Cardiac fibroblast (primary cell): ENCODE data around the gene HSPB8.
"Not testable (repeated sequence)": the region's sequence is repeated elsewhere in the genome, so short reads cannot be mapped to it uniquely, and the experiment has no call there.

Source experiments
- DNase-seq, 2 donors: peaks; one replicate each; pipeline versions ENCODE4 v3.0.0 to v3.0.0-alpha.2; 2010; ENCODE audit warnings: low read depth in 2 of 2
- H3K4me3 ChIP-seq, 2 donors: replicated peaks in 1 of 2; 1 replicate in 1 of 2; 2 replicates in 1 of 2; pipeline ENCODE4 v1.5.1; 2011; ENCODE audit warnings: low read depth in 2 of 2, low read length in 2 of 2, mild to moderate bottlenecking in 2 of 2, moderate library complexity in 1 of 2
- TF ChIP-seq, protein P1 (sequence below): IDR thresholded peaks from one replicate; pipeline ENCODE4 v1.5.1; 2011; ENCODE audit warnings: low read depth, mild to moderate bottlenecking, low read length, inconsistent platforms

Gene HSPB8

DNA sequence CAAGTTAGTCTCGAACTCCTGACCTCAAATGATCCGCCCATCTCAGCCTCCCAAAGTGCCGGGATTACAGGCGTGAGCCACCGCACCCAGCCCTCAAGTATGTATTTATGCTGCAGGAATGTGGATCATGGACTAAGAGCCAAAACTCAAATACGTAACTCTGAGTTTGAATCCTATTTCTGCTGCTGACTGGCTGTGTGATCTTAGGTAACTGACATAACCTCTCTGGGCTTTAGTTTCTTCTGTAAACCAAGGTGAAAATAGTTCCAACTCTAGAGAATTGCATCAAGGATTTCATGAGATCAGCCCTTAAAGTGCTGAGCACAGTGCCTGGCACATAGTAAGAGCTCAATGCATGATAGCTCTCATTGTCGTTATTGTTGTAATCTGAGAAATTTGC, 37.4 kb downstream of the HSPB8 start:
- DNase-seq = no peak
- TF ChIP-seq, protein P1, sequence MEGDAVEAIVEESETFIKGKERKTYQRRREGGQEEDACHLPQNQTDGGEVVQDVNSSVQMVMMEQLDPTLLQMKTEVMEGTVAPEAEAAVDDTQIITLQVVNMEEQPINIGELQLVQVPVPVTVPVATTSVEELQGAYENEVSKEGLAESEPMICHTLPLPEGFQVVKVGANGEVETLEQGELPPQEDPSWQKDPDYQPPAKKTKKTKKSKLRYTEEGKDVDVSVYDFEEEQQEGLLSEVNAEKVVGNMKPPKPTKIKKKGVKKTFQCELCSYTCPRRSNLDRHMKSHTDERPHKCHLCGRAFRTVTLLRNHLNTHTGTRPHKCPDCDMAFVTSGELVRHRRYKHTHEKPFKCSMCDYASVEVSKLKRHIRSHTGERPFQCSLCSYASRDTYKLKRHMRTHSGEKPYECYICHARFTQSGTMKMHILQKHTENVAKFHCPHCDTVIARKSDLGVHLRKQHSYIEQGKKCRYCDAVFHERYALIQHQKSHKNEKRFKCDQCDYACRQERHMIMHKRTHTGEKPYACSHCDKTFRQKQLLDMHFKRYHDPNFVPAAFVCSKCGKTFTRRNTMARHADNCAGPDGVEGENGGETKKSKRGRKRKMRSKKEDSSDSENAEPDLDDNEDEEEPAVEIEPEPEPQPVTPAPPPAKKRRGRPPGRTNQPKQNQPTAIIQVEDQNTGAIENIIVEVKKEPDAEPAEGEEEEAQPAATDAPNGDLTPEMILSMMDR = no peak
- no peak overlapping the region for H3K4me3 ChIP-seq

DNA sequence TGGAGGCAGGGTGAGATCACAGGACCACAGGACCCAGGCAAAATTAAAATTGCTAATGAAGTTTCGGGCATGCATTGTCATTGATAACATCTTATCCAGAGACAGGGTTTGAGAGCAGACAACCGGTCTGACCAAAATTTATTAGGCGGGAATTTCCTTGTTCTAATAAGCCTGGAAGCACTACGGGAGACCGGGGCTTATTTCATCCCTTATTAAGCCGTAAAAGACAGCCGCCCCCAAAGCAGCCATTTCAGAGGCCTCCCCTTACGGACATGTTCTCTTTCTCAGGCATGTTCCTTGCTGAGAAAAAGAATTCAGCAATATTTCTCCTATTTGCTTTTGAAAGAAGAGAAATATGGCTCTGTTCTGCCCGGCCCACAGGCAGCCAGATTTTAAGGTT, 40.1 kb downstream of the HSPB8 start:
- H3K4me3 ChIP-seq, DNase-seq: not testable (repeated sequence)

DNA sequence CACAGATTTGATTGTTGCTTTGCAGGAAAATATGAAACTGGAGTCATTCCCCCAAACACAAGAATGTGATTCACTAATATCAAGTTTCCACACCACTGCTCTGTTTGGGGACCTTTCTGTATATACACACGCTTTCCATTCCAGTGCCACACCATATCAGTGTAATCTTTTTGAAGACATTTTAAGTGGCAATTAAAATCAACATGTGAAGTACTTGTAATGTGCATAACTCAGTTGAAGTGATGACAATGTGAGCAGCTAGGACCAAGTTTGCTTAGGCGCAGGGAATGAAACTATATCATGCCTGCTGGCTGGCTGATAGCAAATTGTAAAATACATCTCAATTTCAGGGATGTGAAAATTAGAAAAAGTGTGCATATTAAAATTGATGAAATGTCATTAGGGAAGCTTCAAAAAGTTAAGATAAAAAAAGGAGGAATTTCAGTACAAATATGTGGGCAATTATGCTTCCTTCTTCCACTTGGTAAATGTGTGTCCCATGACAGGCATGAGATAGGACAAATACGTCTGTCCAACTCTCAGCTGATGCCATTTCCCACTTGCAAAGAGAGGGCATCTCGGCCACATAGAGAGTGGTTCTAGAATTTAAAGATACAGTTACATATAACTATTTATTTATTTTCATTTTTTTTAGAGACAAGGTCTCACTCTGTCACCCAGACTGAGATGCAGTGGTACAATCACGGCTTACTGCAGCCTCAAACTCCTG, 43.7 kb downstream of the HSPB8 start:
- no peak overlapping the region for H3K4me3 ChIP-seq
- TF ChIP-seq, protein P1 = no peak

DNA sequence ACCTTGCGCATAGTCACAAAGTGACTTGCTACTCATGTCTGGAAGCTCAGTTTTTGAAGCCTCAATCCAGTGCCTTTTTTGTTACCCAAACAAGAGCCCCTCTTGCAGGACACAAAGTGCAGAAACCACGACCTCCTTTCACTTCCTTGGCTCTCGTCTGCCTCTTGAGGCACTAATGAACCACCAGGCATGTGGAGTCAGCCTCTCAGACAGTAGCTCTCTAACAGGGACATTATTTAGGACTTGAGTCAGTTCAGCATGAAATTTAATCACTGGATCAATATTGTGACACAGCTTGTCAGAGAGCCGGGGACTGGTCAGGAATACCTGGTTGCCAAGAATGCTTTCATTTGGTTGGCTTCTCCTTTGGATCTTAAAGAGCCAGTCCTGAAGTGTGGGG, 46.7 kb downstream of the HSPB8 start:
- DNase-seq = no peak
- H3K4me3 ChIP-seq = no peak overlapping the region
- TF ChIP-seq, protein P1 = no peak

More for the DNA sequence above, 43.7 kb downstream of the HSPB8 start:
- no peak for DNase-seq

DNA sequence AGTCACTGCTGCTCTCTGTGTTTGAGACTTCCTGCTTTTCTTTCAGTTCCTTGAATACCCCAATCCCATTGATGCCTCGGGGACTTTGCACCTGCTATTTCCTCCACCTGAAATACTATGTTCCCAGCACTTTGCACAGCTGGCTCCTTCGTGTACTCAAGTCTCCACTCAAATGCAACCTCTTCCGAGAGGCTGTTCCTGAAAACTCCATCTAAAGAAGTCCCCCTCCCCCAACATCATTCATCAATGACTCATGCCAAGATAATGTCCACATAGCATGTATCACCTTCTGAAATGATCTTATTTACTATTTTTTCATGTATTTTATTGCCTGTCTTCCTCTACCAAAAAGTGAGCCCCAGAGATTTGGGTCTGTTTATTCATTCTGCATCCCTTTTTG, 48.6 kb downstream of the HSPB8 start:
- no peak for DNase-seq
- TF ChIP-seq, protein P1 = no peak
- H3K4me3 ChIP-seq = no peak overlapping the region

DNA sequence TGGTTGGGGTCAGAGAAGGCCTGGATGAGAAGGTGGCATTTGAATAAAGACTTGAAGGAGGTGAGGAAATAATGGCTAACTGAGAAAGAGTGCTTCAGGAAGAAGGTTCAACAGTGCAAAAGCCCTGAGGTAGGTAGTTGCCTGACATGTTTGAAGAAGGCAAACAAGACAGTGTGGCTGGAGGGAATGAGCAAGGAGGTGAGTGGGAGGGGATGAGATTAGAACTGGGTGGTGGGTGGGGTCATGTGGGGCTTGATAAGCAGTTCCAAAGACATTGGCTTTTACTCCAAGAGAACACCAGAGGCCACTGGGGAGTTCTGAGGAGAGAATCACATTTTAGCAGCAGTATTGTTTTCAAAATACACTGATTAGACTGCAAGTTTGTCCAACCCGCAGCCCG, 50.5 kb downstream of the HSPB8 start:
- no peak for DNase-seq

DNA sequence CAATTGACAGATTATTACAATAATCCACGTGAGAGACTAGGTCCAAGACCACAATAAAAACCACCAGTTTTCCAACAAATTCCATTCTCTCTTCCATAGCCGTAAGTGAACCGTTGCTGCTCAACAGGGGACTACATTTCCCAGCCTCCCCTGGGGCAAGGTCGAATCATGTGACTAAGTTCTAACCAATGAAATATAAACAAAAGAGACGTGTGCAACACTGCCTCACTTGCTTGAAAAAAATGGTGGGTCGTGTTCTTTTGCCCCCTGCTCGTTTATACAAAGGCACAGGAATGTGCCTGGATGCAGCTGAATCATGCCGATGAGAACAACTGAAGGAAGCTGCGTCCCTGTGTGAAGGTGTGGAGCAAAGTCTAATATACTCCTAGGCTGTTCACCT, 51.1 kb downstream of the HSPB8 start:
- peak; percentile 44 to 62 for DNase-seq
- peak overlapping the region in 1 of 2 donors; percentile 26 for H3K4me3 ChIP-seq
- TF ChIP-seq, protein P1 = no peak

More for the DNA sequence above, 50.5 kb downstream of the HSPB8 start:
- H3K4me3 ChIP-seq = no peak overlapping the region
- TF ChIP-seq, protein P1 = no peak
